ENCODE measurements around the gene SUGCT. TPM values are rescaled to one million over a fixed set of nuclear protein-coding genes. Genes with fewer than 3 reads are reported as not detected.

Gene SUGCT
- total and polyA plus RNA-seq, 2 of the 13 experiments (the other 11 are each of a cell fraction or from before 2014, with no cell fraction given), result 10.1 to 22.2 TPM

- WGBS (ENCODE audit: low lambda C conversion rate), result 96% methylated on average over 3 of the region's 3 CpGs
- Histone ChIP-seq H3K79me2 (ENCODE audit: insufficient read depth, low read length) (no peaks in the 10 kb centered on the region), H3K4me1 (ENCODE audit: insufficient read depth, low read length) (no peaks in the 10 kb centered on the region), H3K4me3 (replicated peaks in 1 of 3; ENCODE audit: insufficient read depth in 1 of 3, low read depth in 2 of 3, low read length in 3 of 3) (no peak overlapping the region), H3K36me3 (replicated peaks in 1 of 2; ENCODE audit: control insufficient read depth in 1 of 2, insufficient read depth in 2 of 2, low read length in 2 of 2) (no peaks in the 10 kb centered on the region), H3K27ac (ENCODE audit: extremely low read length, insufficient read depth, low read length) (no peak overlapping the region), H4K20me1 (ENCODE audit: insufficient read depth, low read length) (no peaks in the 10 kb centered on the region), H3K9me3 (ENCODE audit: low read length) (no peaks in the 10 kb centered on the region), H3K4me2 (ENCODE audit: low read depth, low read length) (no peak overlapping the region), H2AFZ (ENCODE audit: low read length) (no peak overlapping the region), H3K9ac (ENCODE audit: insufficient read depth, low read depth, low read length) (no peak overlapping the region), H3K27me3 (ENCODE audit: control insufficient read depth in 1 of 2, insufficient read depth in 2 of 2, low read length in 2 of 2) (no peaks in the 10 kb centered on the region)
- DNase-seq (ENCODE audit: low spot score) (no peak), FAIRE-seq (no peak), ATAC-seq (no peak)
- POLR2A ChIA-PET, result no interaction called here
- BruUV-seq (replicated peaks), result no TSS peak
- CTCF ChIA-PET (ENCODE audit: low intra/inter-chr PET ratio, low total read pairs), result no interaction called here
- in situ Hi-C loops (cut with HindIII; ENCODE audit: extremely low pct_ligation_motif_present, low pct_unique_long_range_greater_than_20kb) (no loop called here), intact Hi-C loops (cut with micrococcal nuclease; ENCODE audit: unreplicated experiment) (no loop called here)
- TF ChIP-seq POLR2G (IDR thresholded peaks at IDR 0.05; ENCODE audit: low read depth, low read length) (no peak), HOXA7 (CRISPR knock-in tag; IDR thresholded peaks at IDR 0.05) (no peak), ZBTB14 (CRISPR knock-in tag; IDR thresholded peaks at IDR 0.05) (no peak), ZNF337 (CRISPR knock-in tag; IDR thresholded peaks at IDR 0.05; ENCODE audit: borderline replicate concordance, low read depth) (no peak), ZNF850 (CRISPR knock-in tag; conservative IDR thresholded peaks at IDR 0.05) (no peak), RARG (CRISPR knock-in tag; IDR thresholded peaks at IDR 0.05; ENCODE audit: low read depth) (no peak), ZHX2 (IDR thresholded peaks at IDR 0.05; ENCODE audit: low read depth) (no peak), ZHX2 (CRISPR knock-in tag; IDR thresholded peaks at IDR 0.05; ENCODE audit: borderline replicate concordance) (no peak), ZNF772 (CRISPR knock-in tag; IDR thresholded peaks at IDR 0.05) (no peak), ZNF260 (CRISPR knock-in tag; IDR thresholded peaks at IDR 0.05; ENCODE audit: borderline replicate concordance, low read depth) (no peak), ZNF775 (CRISPR knock-in tag; IDR thresholded peaks at IDR 0.05; ENCODE audit: borderline replicate concordance) (no peak), ZNF598 (CRISPR knock-in tag; IDR thresholded peaks at IDR 0.05; ENCODE audit: borderline replicate concordance) (no peak), MAFK (conservative IDR thresholded peaks at IDR 0.05 in 1 of 2, IDR thresholded peaks at IDR 0.05 in 1 of 2; ENCODE audit: low read length in 2 of 2) (no peak), NR2F1 (CRISPR knock-in tag; IDR thresholded peaks at IDR 0.05) (no peak), GTF2F1 (IDR thresholded peaks at IDR 0.05; ENCODE audit: low read length) (no peak), TRIM24 (CRISPR knock-in tag; IDR thresholded peaks at IDR 0.05) (no peak), ZKSCAN8 (CRISPR knock-in tag; IDR thresholded peaks at IDR 0.05; ENCODE audit: borderline replicate concordance) (no peak), FIP1L1 (IDR thresholded peaks at IDR 0.05; ENCODE audit: borderline replicate concordance, insufficient read depth, low read depth, low read length) (no peak), ZNF24 (IDR thresholded peaks at IDR 0.05) (no peak)
These were observed 667.7 kb downstream of the SUGCT start for GRCh38 chr7:40802497-40802896.
